T47D (cell line): ENCODE measurements around the gene RPL36A.
A peak's percentile ranks its signal among the peaks of the same experiment; 100 is the strongest.

ENCODE experiments used
- DNase-seq, 2 experiments: peaks; one replicate each; pipeline versions ENCODE4 v3.0.0 to v3.0.0-alpha.2; 2011 to 2012; ENCODE audit warnings: low read depth in 1 of 2, low spot score in 1 of 2
- JUND ChIP-seq: IDR thresholded peaks from 2 replicates; pipeline ENCODE4 v1.6.1; 2012; ENCODE audit warnings: low read depth
- in situ Hi-C: cut with HindIII; loops from 2 replicates; pipeline ENCODE4 v1.10.0; 2016; ENCODE audit warnings: low sequenced_read_pairs, low pct_unique_long_range_greater_than_20kb

RPL36A gene

DNA sequence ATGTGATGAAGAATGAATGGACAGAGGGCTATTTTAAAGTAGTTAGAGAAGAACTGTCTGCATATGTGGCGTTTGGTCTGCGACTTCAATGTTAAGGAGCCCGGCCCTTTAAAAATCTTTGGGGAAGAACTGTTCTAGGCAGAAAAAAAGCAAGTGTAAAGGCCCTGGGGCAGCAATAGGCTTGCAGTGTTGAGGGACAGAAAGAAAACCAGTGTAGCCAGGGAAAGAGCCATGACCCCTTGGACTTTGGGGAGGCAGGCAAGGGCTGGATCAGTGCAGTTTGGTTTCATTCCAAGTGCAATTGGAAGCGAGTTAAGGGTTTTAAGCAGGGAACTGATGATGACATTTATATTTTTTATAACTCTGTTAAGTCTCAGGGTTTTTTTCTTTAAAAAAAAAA, 9.0 kb downstream of the RPL36A start:
- in situ Hi-C loops: no loop called here
- DNase-seq: no peak
- no peak for TF ChIP-seq JUND

DNA sequence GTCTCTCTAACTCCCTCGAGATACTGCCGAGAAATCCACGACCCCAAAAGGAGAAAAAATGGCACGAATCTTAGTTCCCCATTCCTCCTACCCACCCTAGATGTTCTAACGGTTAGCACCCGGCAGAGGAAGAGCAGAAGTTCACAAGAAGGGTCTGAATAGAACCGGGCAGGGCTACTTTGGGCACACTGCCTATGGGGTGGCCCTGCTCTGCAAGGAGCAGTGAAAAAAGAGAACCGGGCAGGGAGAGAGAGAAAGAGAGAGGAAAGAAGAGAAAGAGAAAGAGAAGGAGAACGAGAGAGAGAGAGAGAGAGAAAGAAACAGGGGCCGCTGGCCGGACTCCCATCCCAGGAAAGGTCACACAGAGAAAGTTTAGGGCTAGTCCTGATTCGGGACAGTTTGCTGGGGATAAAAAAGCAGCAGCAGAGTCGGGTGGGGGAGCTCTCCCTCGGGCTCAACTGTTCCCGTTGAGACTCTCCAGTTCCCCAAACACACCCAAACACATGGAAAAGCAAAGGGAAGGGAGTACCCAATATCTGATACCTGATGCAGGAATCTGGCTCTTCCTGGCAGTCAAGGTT, 16.4 kb downstream of the RPL36A start:
- in situ Hi-C loops: no loop called here
- no peak for TF ChIP-seq JUND
- no peak for DNase-seq

DNA sequence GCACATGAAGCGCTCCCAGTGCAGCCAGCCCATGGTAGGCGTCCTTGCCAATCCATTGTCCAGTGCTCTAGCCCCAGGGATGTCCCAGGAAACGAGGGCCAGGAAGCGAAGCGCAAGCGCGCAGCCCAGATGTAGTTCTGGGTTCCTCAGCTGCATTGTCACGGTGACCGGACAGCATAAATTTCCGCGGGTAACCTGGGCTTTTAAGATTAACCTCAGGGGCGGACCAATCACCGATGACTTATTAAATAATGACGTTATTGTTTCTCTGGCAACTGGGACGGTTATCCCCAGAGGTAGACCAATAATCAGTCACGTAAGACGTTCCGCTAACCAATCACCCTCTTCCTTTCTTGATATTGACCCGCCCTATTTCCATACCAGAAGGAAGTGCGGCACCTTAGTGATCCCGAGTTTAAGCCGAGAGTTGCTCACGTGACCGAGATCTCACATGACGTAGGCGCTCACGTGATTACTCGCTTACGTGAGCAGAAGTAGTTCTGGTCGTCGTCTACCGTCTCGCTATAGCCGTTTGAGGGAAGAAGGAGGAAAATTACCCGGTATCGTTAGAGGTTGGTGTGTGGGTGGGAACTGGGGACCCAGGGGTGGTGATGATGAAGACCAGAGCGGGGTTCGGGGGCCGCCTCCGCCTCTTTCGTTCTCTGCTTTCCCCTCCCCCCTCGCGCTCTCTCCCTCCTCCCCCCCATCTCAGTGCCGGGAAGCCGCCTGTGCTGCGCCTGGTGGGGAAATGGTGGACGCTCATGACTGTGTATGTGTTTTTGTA, 17.1 kb downstream of the RPL36A start, which contains the start of the genes GLA and HNRNPH2:
TSS of gene GLA (minus strand) at position 178 of the 784 bp plus-strand sequence. CDS start at position 156, 22 bp downstream.
TSS of gene HNRNPH2 (plus strand) at position 475 of the 784 bp plus-strand sequence. CDS start 3,767 bp downstream, outside the sequence.
- peak; percentile 40 to 96 for DNase-seq
- TF ChIP-seq JUND: no peak
- in situ Hi-C loops: no loop called here

GRCh38 chrX:101408532-101408841, 17.7 kb downstream of the RPL36A start:
- no peak for TF ChIP-seq JUND
- DNase-seq: no peak
- in situ Hi-C loops: no loop called here

- in situ Hi-C loops: no loop called here
- TF ChIP-seq JUND: no peak
- no peak for DNase-seq
These were observed 18.2 kb downstream of the RPL36A start for GRCh38 chrX:101409043-101409442.

- in situ Hi-C loops: no loop called here
These were observed 19.6 kb downstream of the RPL36A start for GRCh38 chrX:101410461-101410860.

DNA sequence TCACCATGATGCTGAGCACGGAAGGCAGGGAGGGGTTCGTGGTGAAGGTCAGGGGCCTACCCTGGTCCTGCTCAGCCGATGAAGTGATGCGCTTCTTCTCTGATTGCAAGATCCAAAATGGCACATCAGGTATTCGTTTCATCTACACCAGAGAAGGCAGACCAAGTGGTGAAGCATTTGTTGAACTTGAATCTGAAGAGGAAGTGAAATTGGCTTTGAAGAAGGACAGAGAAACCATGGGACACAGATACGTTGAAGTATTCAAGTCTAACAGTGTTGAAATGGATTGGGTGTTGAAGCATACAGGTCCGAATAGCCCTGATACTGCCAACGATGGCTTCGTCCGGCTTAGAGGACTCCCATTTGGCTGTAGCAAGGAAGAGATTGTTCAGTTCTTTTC, 21.2 kb downstream of the RPL36A start:
- DNase-seq: no peak
- no peak for TF ChIP-seq JUND
- in situ Hi-C loops: no loop called here

More at GRCh38 chrX:101410461-101410860, 19.6 kb downstream of the RPL36A start:
- no peak for DNase-seq
- TF ChIP-seq JUND: no peak

DNA sequence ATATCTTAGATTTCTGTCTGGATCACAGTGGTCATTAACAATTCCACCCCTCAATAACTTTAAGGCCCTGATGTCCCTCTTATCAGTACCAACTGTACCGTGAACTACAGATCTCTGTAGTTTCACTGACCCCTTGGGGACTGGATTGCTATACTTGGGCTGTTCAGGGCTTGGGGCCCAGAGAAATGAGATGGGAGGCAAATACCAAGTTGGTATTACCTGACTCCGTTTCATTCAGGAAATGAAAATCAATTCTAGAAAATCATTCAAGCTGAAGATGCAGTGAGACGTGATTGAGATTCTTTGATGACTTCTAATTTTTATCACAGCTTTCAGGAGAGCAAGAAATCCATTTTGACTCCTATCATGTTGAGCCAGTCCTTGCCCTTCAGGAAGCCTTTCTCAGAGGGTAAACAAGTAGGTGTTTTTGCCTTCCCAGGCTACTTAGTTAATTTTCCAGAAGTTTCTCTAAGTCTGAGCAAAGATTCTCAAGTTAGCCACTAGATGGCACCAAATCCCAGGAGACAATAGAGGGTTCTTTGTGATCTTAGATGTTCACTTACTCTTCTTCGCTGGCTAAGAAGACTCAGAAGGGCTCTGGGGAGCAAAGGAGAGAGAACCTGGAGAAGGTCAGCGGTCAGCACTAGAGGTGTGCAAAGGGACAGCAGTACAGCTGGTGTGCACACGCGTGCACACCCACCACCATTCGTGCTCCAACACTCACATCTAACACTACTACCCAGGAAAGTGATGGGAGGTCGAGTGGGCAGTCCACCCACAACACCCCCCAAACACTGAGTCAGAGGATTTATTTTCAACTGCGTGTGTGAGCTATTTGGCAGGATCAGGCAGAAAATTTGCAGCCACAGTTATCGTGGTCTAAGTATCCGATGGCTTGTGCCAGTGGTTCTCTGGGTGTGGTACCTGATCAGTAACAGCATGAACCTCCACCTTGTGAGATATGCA, 24.7 kb downstream of the RPL36A start:
- peak in 1 of 2 experiments; percentile 76 for DNase-seq
- in situ Hi-C loops: no loop called here
- TF ChIP-seq JUND: no peak

DNA sequence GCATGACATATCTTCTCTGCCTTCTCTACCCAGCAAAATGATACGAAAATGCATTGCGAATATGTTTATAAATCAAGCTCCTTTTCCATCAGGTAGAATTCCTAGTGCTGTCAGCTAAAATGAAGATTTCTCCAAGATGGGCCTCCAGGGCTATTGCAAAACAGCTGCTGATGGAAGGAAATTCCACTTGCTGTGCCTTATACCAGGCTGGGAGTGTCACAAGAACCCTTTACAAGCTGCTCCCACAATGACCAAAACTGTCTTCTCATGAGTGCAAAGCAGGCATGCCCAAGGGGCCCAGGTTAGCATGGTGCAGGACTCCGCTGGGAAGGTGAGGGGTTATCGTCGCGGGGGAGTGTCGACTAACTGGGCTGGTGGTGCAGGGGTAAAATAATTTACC, 25.9 kb downstream of the RPL36A start:
- no peak for TF ChIP-seq JUND
- in situ Hi-C loops: no loop called here
- DNase-seq: no peak

DNA sequence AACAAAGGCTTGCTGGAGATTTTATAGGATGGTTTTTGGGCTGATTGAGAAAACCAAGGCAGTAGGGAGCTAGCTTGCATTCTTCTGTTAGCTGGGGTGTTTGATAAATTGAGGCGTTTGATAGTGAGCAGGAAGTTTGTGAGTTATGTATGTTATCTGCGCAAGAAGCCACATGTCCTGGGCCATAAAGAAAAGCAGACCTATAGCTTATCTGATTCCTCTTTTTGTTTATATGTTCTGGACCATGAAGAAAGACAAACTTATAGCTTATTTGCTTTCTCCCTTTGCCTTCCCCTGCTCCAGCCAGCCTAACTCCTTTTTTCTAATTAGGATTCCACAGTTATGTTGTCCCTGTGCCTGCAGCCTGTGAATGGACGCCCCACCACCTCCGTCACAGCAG, 26.4 kb downstream of the RPL36A start:
- in situ Hi-C loops: no loop called here
- no peak for TF ChIP-seq JUND
- peak in 1 of 2 experiments; percentile 15 for DNase-seq

DNA sequence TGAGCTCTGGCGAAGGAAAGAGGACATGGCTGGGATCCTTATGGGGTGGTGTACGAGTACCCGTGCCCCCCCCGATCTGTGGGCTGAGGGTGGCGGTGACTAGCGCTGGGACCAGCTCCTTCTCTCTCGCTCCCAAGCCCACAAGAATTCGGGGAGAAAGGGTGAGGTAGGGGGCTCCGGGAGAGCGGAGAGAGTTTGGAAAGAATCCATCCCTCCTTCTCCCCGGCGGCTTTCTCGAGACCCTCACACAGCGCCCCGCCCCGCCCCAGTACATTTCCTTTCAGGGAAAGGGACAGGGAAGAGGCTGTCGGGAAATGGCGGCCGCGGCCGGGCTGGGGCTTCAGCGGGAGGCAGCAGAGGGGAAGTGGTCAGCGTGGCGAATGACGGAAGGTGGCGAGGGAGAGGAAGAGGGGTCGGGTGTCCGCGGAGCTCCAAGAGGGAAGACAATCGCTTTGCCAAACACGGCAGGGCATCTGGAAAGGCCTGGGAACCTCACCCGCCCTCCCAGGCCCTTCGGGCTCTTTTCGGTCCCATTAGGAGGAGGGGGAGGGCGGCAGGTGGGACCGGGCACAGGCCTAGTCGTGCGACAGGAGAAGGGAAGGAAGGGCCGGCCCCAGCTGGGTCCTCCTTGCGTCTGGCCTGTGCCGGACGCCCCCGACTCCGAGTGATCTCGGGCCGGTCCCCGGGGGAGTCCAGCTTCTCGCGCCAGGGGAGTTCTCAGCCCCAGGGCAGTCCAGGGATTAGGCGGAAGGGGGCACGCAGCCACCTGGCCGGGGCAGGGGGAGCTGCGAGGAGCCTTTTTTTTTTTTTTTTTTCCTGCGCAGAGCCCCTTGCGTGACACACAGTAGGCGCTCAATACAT, 27.4 kb downstream of the RPL36A start:
- no peak for DNase-seq
- in situ Hi-C loops: no loop called here
- TF ChIP-seq JUND: no peak

DNA sequence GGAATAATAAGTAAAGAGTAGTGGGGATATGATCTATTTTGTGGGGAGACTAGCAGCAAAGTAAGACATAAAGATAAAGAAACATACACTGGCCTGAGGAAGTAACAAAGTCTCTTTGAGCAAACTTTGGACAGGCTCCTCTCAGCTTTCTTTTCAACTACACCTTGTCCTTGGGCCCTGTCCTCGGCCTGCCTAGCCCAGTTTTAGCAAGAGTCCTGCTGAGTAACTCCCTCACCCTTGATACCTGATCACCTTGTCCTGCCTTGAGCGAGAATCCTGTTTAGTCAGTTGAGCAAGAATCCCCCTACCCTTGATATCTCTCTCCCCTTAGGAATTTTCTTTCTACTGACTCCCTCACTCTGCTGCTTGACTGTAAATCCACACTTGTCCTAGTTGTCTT, 28.7 kb downstream of the RPL36A start:
- in situ Hi-C loops: no loop called here
- TF ChIP-seq JUND: no peak
- DNase-seq: no peak
